COLO668 (cell line): Measurements from ENCODE around the gene UHRF1.
"Not testable (repeated sequence)": the region's sequence is repeated elsewhere in the genome, so short reads cannot be mapped to it uniquely, and the experiment has no call there.

ENCODE experiments used
- DNase-seq: peaks from one replicate; lab custom pipeline; 2025; ENCODE audit not compliant: unreplicated experiment; lab: John Stamatoyannopoulos, UW

UHRF1 gene

GRCh38 chr19:4933528-4933927, 24.2 kb downstream of the UHRF1 start:
- no peak for DNase-seq

- DNase-seq, result no peak
These were observed 26.1 kb downstream of the UHRF1 start for GRCh38 chr19:4935444-4935843.

- DNase-seq, result no peak
These were observed 27.8 kb downstream of the UHRF1 start for GRCh38 chr19:4937060-4937459.

- DNase-seq, result not testable (repeated sequence)
These were observed 29.2 kb downstream of the UHRF1 start for GRCh38 chr19:4938461-4938860.

- DNase-seq, result no peak
These were observed 30.2 kb downstream of the UHRF1 start for GRCh38 chr19:4939466-4939865.

GRCh38 chr19:4941638-4942169, 32.4 kb downstream of the UHRF1 start:
- not testable (repeated sequence) for DNase-seq

GRCh38 chr19:4950650-4951049, 41.3 kb downstream of the UHRF1 start:
- DNase-seq, result not testable (repeated sequence)

- DNase-seq, result no peak
These were observed 42.4 kb downstream of the UHRF1 start for GRCh38 chr19:4951656-4952055.

GRCh38 chr19:4952945-4953344, 43.6 kb downstream of the UHRF1 start:
- no peak for DNase-seq

GRCh38 chr19:4954320-4955149, 45.2 kb downstream of the UHRF1 start:
- not testable (repeated sequence) for DNase-seq

- no peak for DNase-seq
These were observed 46.0 kb downstream of the UHRF1 start for GRCh38 chr19:4955274-4955673.

GRCh38 chr19:4957981-4958380, 48.7 kb downstream of the UHRF1 start:
- DNase-seq, result no peak

- no peak for DNase-seq
These were observed 52.9 kb downstream of the UHRF1 start for GRCh38 chr19:4962085-4962619.

- no peak for DNase-seq
These were observed 55.8 kb downstream of the UHRF1 start for GRCh38 chr19:4965061-4965460.

- no peak for DNase-seq
These were observed 57.3 kb downstream of the UHRF1 start for GRCh38 chr19:4966591-4966990.

- no peak for DNase-seq
These were observed 58.6 kb downstream of the UHRF1 start for GRCh38 chr19:4967738-4968461.

GRCh38 chr19:4968462-4969291, 59.4 kb downstream of the UHRF1 start, which contains the start of gene KDM4B:
Gene KDM4B, plus strand, starts transcription at chr19:4969113. Its CDS starts 63,778 bp downstream, at chr19:5032891.
- peak; percentile 99 for DNase-seq

GRCh38 chr19:4969292-4969771, 60.0 kb downstream of the UHRF1 start:
- DNase-seq, result no peak

- no peak for DNase-seq
These were observed 60.7 kb downstream of the UHRF1 start for GRCh38 chr19:4969772-4970531.
